Skeletal muscle satellite cell (primary cell): Measurements from ENCODE around the gene CLIC3.
"Not testable (repeated sequence)": the region's sequence is repeated elsewhere in the genome, so short reads cannot be mapped to it uniquely, and the experiment has no call there.

ENCODE experiments used
- H3K27me3 ChIP-seq: 2 replicates; pipeline ENCODE4 v1.7.0; 2013; ENCODE audit warnings: low read length; ENCODE audit not compliant: control insufficient read depth, insufficient read depth
- H3K36me3 ChIP-seq: 2 replicates; pipeline ENCODE4 v1.7.0; 2013; ENCODE audit warnings: mild to moderate bottlenecking, control low read depth, low read length; ENCODE audit not compliant: insufficient read depth
- H3K4me1 ChIP-seq: 2 replicates; pipeline ENCODE4 v1.7.0; 2013; ENCODE audit warnings: low read length; ENCODE audit not compliant: control insufficient read depth, insufficient read depth
- H3K4me2 ChIP-seq: 2 replicates; pipeline ENCODE4 v1.7.0; 2013; ENCODE audit warnings: mild to moderate bottlenecking, low read length
- H3K4me3 ChIP-seq: 2 replicates; pipeline ENCODE4 v1.7.0; 2013; ENCODE audit warnings: low read length
- H3K9ac ChIP-seq: 2 replicates; pipeline ENCODE4 v1.7.0; 2013; ENCODE audit warnings: mild to moderate bottlenecking, low read depth, low read length, moderate library complexity
- H3K9me3 ChIP-seq: replicated peaks from 2 replicates; pipeline ENCODE4 v1.7.0; 2013; ENCODE audit warnings: mild to moderate bottlenecking, control low read depth, low read length

Gene CLIC3

GRCh38 chr9:137037483-137037882, 41.1 kb upstream of the CLIC3 start:
- Histone ChIP-seq H3K4me1 (peaks cover 9% of the 10 kb centered on the region), H3K4me3 (no peak overlapping the region), H3K9me3 (no peaks in the 10 kb centered on the region), H3K9ac (no peak overlapping the region), H3K36me3 (peaks cover 13% of the 10 kb centered on the region), H3K4me2 (no peak overlapping the region), H3K27me3 (peaks cover 3% of the 10 kb centered on the region)

DNA sequence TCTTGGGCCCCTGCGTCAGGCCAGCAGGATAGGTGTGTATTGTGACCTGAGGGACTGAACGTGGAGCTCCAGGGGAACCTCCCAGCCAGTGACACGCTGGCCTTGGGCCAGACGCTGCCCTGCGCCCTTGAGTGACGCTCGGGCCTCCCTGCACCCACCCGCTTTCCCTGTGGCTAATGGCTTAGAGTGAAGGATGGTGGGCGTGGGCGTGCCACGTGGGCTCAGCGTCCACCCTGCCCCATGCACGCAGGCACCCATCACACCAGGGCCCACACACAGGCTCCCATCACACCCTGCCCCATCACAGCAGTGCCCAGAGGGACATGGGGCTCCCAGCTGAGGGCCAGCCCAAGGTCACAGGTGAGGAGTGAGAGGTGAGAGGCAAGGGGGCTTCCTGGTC, 40.7 kb upstream of the CLIC3 start:
- H3K36me3 ChIP-seq: peaks cover 13% of the 10 kb centered on the region
- H3K9me3 ChIP-seq: no peaks in the 10 kb centered on the region
- H3K4me3 ChIP-seq: no peak overlapping the region
- H3K9ac ChIP-seq: no peak overlapping the region
- peaks cover 9% of the 10 kb centered on the region for H3K4me1 ChIP-seq
- H3K27me3 ChIP-seq: peaks cover 3% of the 10 kb centered on the region
- no peak overlapping the region for H3K4me2 ChIP-seq

DNA sequence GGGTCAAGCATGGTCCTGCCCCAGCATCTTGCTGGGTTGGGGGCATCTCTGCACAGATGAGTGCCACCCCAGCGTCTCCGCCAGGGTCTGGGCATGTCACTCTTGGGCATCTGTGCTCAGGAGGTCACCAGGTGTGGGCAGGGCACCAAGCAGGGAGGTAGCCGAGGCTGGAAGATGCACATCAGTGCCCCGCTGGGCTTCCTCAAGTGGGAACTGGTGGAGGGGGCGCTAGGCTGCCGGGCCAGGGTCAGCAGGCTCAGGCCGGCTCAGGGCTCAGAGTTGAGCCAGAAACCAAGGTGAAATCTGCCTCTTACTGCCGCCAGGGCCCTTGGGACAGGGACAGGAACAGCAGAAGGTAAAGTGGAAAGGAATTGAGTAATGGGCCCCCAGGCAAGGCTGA, 39.6 kb upstream of the CLIC3 start:
- Histone ChIP-seq H3K4me1 (peaks cover 10% of the 10 kb centered on the region), H3K36me3 (peaks cover 13% of the 10 kb centered on the region), H3K9me3 (no peaks in the 10 kb centered on the region), H3K9ac (no peak overlapping the region), H3K4me2 (no peak overlapping the region), H3K4me3 (no peak overlapping the region), H3K27me3 (peaks cover 6% of the 10 kb centered on the region)

- no peaks in the 10 kb centered on the region for H3K9me3 ChIP-seq
- H3K27me3 ChIP-seq: peaks cover 9% of the 10 kb centered on the region
- peaks cover 15% of the 10 kb centered on the region for H3K4me1 ChIP-seq
- H3K9ac ChIP-seq: no peak overlapping the region
- no peak overlapping the region for H3K4me3 ChIP-seq
- H3K4me2 ChIP-seq: no peak overlapping the region
- H3K36me3 ChIP-seq: peaks cover 13% of the 10 kb centered on the region
These were observed 39.1 kb upstream of the CLIC3 start for GRCh38 chr9:137035507-137035834.

GRCh38 chr9:137034709-137035506, 38.5 kb upstream of the CLIC3 start:
- Histone ChIP-seq H3K4me2 (peak overlapping the region; percentile 4), H3K27me3 (peaks cover 9% of the 10 kb centered on the region), H3K9me3 (no peaks in the 10 kb centered on the region), H3K9ac (no peak overlapping the region), H3K4me1 (peaks cover 17% of the 10 kb centered on the region), H3K36me3 (peaks cover 13% of the 10 kb centered on the region), H3K4me3 (no peak overlapping the region)

GRCh38 chr9:137034039-137034708, 37.8 kb upstream of the CLIC3 start:
- H3K27me3 ChIP-seq: peaks cover 9% of the 10 kb centered on the region
- H3K9ac ChIP-seq: no peak overlapping the region
- H3K4me2 ChIP-seq: peak overlapping the region; percentile 4
- H3K4me3 ChIP-seq: no peak overlapping the region
- H3K9me3 ChIP-seq: no peaks in the 10 kb centered on the region
- peaks cover 17% of the 10 kb centered on the region for H3K4me1 ChIP-seq
- H3K36me3 ChIP-seq: peaks cover 6% of the 10 kb centered on the region

- H3K4me3 ChIP-seq, H3K27me3 ChIP-seq, H3K9ac ChIP-seq, H3K4me2 ChIP-seq, H3K36me3 ChIP-seq, H3K9me3 ChIP-seq: not testable (repeated sequence)
- peaks cover 22% of the 10 kb centered on the region for H3K4me1 ChIP-seq
These were observed 37.1 kb upstream of the CLIC3 start for GRCh38 chr9:137033481-137033880.

- H3K4me2 ChIP-seq: no peak overlapping the region
- no peaks in the 10 kb centered on the region for H3K36me3 ChIP-seq
- peaks cover 25% of the 10 kb centered on the region for H3K4me1 ChIP-seq
- peaks cover 9% of the 10 kb centered on the region for H3K27me3 ChIP-seq
- no peak overlapping the region for H3K9ac ChIP-seq
- H3K9me3 ChIP-seq: no peaks in the 10 kb centered on the region
- no peak overlapping the region for H3K4me3 ChIP-seq
These were observed 36.5 kb upstream of the CLIC3 start for GRCh38 chr9:137032858-137033257.

GRCh38 chr9:137031904-137032640, 35.7 kb upstream of the CLIC3 start, which contains the start of gene FUT7:
FUT7 (minus strand) TSS chr9:137032088; CDS start chr9:137031991, 97 bp downstream.
- Histone ChIP-seq H3K9me3 (no peaks in the 10 kb centered on the region), H3K36me3 (no peaks in the 10 kb centered on the region), H3K4me2 (no peak within 1 kb of the TSS), H3K4me1 (peaks cover 30% of the 10 kb centered on the region), H3K27me3 (peaks cover 9% of the 10 kb centered on the region), H3K9ac (no peak within 1 kb of the TSS), H3K4me3 (no peak within 1 kb of the TSS)

GRCh38 chr9:137030538-137031527, 34.5 kb upstream of the CLIC3 start:
- Histone ChIP-seq H3K9me3 (no peaks in the 10 kb centered on the region), H3K4me3 (no peak overlapping the region), H3K27me3 (peaks cover 9% of the 10 kb centered on the region), H3K4me1 (peaks cover 39% of the 10 kb centered on the region), H3K9ac (no peak overlapping the region), H3K36me3 (no peaks in the 10 kb centered on the region), H3K4me2 (no peak overlapping the region)

GRCh38 chr9:137030006-137030405, 33.6 kb upstream of the CLIC3 start:
- H3K27me3 ChIP-seq: peaks cover 9% of the 10 kb centered on the region
- no peak overlapping the region for H3K4me2 ChIP-seq
- H3K9me3 ChIP-seq: no peaks in the 10 kb centered on the region
- no peak overlapping the region for H3K4me3 ChIP-seq
- H3K9ac ChIP-seq: no peak overlapping the region
- H3K36me3 ChIP-seq: no peaks in the 10 kb centered on the region
- H3K4me1 ChIP-seq: peaks cover 46% of the 10 kb centered on the region
